Ishikawa (cell line): ENCODE measurements around the gene FBXO28.

ENCODE experiments used
- CEBPB ChIP-seq: IDR thresholded peaks from 2 replicates; pipeline ENCODE4 v1.6.1; 2012
- CREB1 ChIP-seq: IDR thresholded peaks from 2 replicates; pipeline ENCODE4 v1.6.1; 2012; ENCODE audit warnings: low read depth
- EP300 ChIP-seq: IDR thresholded peaks from 2 replicates; pipeline ENCODE4 v1.6.1; 2012; ENCODE audit warnings: borderline replicate concordance
- FOXM1 ChIP-seq: IDR thresholded peaks from 2 replicates; pipeline ENCODE4 v1.6.1; 2012; ENCODE audit warnings: low read depth, borderline replicate concordance
- MAX ChIP-seq: IDR thresholded peaks from 2 replicates; pipeline ENCODE4 v1.6.1; 2012
- NFIC ChIP-seq: IDR thresholded peaks from 2 replicates; pipeline ENCODE4 v1.6.1; 2012
- RAD21 ChIP-seq: IDR thresholded peaks from 2 replicates; pipeline ENCODE4 v1.6.1; 2012; ENCODE audit warnings: low read depth
- REST ChIP-seq: IDR thresholded peaks from 2 replicates; pipeline ENCODE4 v1.6.1; 2012; ENCODE audit warnings: low read depth, mild to moderate bottlenecking
- TAF1 ChIP-seq: IDR thresholded peaks from 2 replicates; pipeline ENCODE4 v1.6.1; 2012; ENCODE audit warnings: low read depth, mild to moderate bottlenecking
- TCF12 ChIP-seq: IDR thresholded peaks from 2 replicates; pipeline ENCODE4 v1.6.1; 2012; ENCODE audit warnings: low read depth
- TEAD4 ChIP-seq: IDR thresholded peaks from 2 replicates; pipeline ENCODE4 v1.6.1; 2012
- USF1 ChIP-seq: IDR thresholded peaks from 2 replicates; pipeline ENCODE4 v1.6.1; 2012
- YY1 ChIP-seq: IDR thresholded peaks from 2 replicates; pipeline ENCODE4 v1.6.1; 2012; ENCODE audit warnings: low read depth
- ZBTB7A ChIP-seq: IDR thresholded peaks from 2 replicates; pipeline ENCODE4 v1.6.1; 2012; ENCODE audit warnings: low read depth

The FBXO28 gene

GRCh38 chr1:224162768-224163167 lies 48.9 kb downstream of the FBXO28 start:
- TF ChIP-seq USF1 (no peak), EP300 (no peak), MAX (no peak), RAD21 (no peak), TEAD4 (no peak), TCF12 (no peak), REST (no peak), NFIC (no peak), YY1 (no peak), TAF1 (no peak)

GRCh38 chr1:224163311-224163710 lies 49.4 kb downstream of the FBXO28 start:
- no peak for TF ChIP-seq YY1
- no peak for TF ChIP-seq EP300
- no peak for TF ChIP-seq TCF12
- TF ChIP-seq USF1 = no peak
- no peak for TF ChIP-seq TEAD4
- TF ChIP-seq CEBPB = no peak
- no peak for TF ChIP-seq ZBTB7A

- no peak for TF ChIP-seq FOXM1
- no peak for TF ChIP-seq REST
- TF ChIP-seq USF1 = no peak
- no peak for TF ChIP-seq RAD21
- TF ChIP-seq CEBPB = no peak
- no peak for TF ChIP-seq CREB1
- TF ChIP-seq TAF1 = no peak
- no peak for TF ChIP-seq TEAD4
- no peak for TF ChIP-seq MAX
- TF ChIP-seq TCF12 = no peak
- no peak for TF ChIP-seq EP300
- no peak for TF ChIP-seq ZBTB7A
- no peak for TF ChIP-seq YY1
These were observed 55.0 kb downstream of the FBXO28 start for GRCh38 chr1:224168859-224169380.

- TF ChIP-seq REST = no peak
- no peak for TF ChIP-seq NFIC
- TF ChIP-seq CREB1 = no peak
- TF ChIP-seq CEBPB = no peak
- TF ChIP-seq YY1 = no peak
- TF ChIP-seq TAF1 = no peak
- no peak for TF ChIP-seq FOXM1
- no peak for TF ChIP-seq MAX
- TF ChIP-seq USF1 = no peak
- TF ChIP-seq EP300 = no peak
- no peak for TF ChIP-seq TEAD4
- no peak for TF ChIP-seq RAD21
These were observed 55.9 kb downstream of the FBXO28 start for GRCh38 chr1:224169718-224170270.
